Loucy (cell line): ENCODE data around the gene HDGFL2.

ENCODE experiments used
- CTCF ChIP-seq: fragments of 200-600 bp; sonication (generic); conservative IDR thresholded peaks from 2 replicates; pipeline ENCODE4 v1.5.1; 2014; ENCODE audit warnings: mild to moderate bottlenecking, antibody characterized with exemption, low read length
- EZH2phosphoT487 ChIP-seq: fragments of 200-600 bp; IDR thresholded peaks from 2 replicates; pipeline ENCODE4 v1.6.1; 2018; ENCODE audit warnings: antibody characterized with exemption, mild to moderate bottlenecking, moderate library complexity, borderline replicate concordance

GRCh38 chr19:4503132-4503824, 31.2 kb downstream of the HDGFL2 start:
- TF ChIP-seq EZH2phosphoT487 (no peak), CTCF (no peak)
